Karpas-422 (cell line): ENCODE measurements around the gene LRRC37B. TPM values are rescaled to one million over a fixed set of nuclear protein-coding genes. Genes with fewer than 3 reads are reported as not detected.
"Not testable (repeated sequence)": the region's sequence is repeated elsewhere in the genome, so short reads cannot be mapped to it uniquely, and the experiment has no call there.

Experiments used
- DNase-seq: peaks from one replicate; pipeline ENCODE4 v3.0.0-alpha.2; 2015
- H2AFZ ChIP-seq: fragments of 200-600 bp; sonication (generic); 2 replicates; pipeline ENCODE4 v1.6.1; 2014; ENCODE audit warnings: antibody characterized with exemption, low read length, mixed read lengths
- H3K27ac ChIP-seq: fragments of 200-600 bp; sonication (generic); 2 replicates; pipeline ENCODE4 v1.5.1; 2014; ENCODE audit warnings: mild to moderate bottlenecking, low read length, moderate library complexity
- H3K27me3 ChIP-seq: fragments of 200-600 bp; sonication (generic); 2 replicates; pipeline ENCODE4 v1.6.1; 2014; ENCODE audit warnings: low read length, mixed read lengths
- H3K36me3 ChIP-seq: fragments of 200-600 bp; sonication (generic); 2 replicates; pipeline ENCODE4 v1.6.1; 2014; ENCODE audit warnings: low read length, mixed read lengths; ENCODE audit not compliant: insufficient read depth
- H3K4me1 ChIP-seq: fragments of 200-600 bp; sonication (generic); 2 replicates; pipeline ENCODE4 v1.6.1; 2014; ENCODE audit warnings: mild to moderate bottlenecking, low read length, mixed read lengths
- H3K4me2 ChIP-seq: fragments of 200-600 bp; sonication (generic); 2 replicates; pipeline ENCODE4 v1.6.1; 2014; ENCODE audit warnings: low read length, low read depth, mild to moderate bottlenecking; ENCODE audit not compliant: poor library complexity, severe bottlenecking
- H3K4me3 ChIP-seq: fragments of 200-600 bp; sonication (generic); 2 replicates; pipeline ENCODE4 v1.5.1; 2014; ENCODE audit warnings: mild to moderate bottlenecking, antibody characterized with exemption, low read length, mixed read lengths
- H3K79me2 ChIP-seq: fragments of 200-600 bp; sonication (generic); 2 replicates; pipeline ENCODE4 v1.6.1; 2014; ENCODE audit warnings: mild to moderate bottlenecking, low read length, mixed read lengths
- H3K9ac ChIP-seq: fragments of 200-600 bp; sonication (generic); 2 replicates; pipeline ENCODE4 v1.6.0; 2014; ENCODE audit warnings: low read length
- H3K9me2 ChIP-seq: fragments of 200-600 bp; sonication (generic), shearing (Covaris generic); replicated peaks from 2 replicates; pipeline ENCODE4 v1.6.0; 2014; ENCODE audit warnings: mild to moderate bottlenecking, low read length, moderate library complexity; ENCODE audit not compliant: insufficient read depth
- H3K9me3 ChIP-seq: fragments of 300-700, 200-600 bp; sonication (generic); 2 replicates; pipeline ENCODE4 v1.6.1; 2014; ENCODE audit warnings: low read length, mixed read lengths
- H4K20me1 ChIP-seq: fragments of 200-600 bp; sonication (generic); 2 replicates; pipeline ENCODE4 v1.6.1; 2014; ENCODE audit warnings: mild to moderate bottlenecking, antibody characterized with exemption, low read length, low read depth; ENCODE audit not compliant: insufficient read depth
- total RNA-seq: library from RNA; depleted of rRNA; stranded (reverse); fragments of >200 nt; shearing (Covaris generic); gene quantifications from 2 replicates; pipeline ENCODE4 v1.2.3, GENCODE V29; 2014; ENCODE audit warnings: low replicate concordance

LRRC37B gene
- total RNA-seq, 1 experiment from 2014 or later: 12.5 TPM

DNA sequence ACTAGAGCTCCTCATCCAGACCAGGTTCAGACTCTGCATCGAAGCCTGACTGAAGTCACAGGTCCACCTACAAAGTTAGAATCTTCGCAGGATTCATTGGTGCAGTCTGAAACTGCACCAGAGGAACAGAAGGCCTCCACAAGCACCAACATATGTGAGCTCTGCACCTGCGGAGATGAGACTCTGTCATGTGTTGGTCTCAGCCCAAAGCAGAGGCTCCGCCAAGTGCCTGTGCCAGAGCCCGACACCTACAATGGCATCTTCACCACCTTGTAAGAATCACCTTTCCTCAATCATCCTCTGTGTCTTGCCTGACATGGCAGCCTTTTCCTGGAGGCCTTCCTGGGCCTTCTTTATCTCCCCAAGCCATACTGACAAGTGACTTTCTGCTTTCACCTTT, 15.4 kb downstream of the LRRC37B start:
- not testable (repeated sequence) for H3K4me1 ChIP-seq, H3K36me3 ChIP-seq, H3K27me3 ChIP-seq, H2AFZ ChIP-seq, DNase-seq, H3K27ac ChIP-seq, H3K79me2 ChIP-seq, H3K9ac ChIP-seq, H4K20me1 ChIP-seq, H3K4me2 ChIP-seq, H3K9me2 ChIP-seq, H3K9me3 ChIP-seq, H3K4me3 ChIP-seq

DNA sequence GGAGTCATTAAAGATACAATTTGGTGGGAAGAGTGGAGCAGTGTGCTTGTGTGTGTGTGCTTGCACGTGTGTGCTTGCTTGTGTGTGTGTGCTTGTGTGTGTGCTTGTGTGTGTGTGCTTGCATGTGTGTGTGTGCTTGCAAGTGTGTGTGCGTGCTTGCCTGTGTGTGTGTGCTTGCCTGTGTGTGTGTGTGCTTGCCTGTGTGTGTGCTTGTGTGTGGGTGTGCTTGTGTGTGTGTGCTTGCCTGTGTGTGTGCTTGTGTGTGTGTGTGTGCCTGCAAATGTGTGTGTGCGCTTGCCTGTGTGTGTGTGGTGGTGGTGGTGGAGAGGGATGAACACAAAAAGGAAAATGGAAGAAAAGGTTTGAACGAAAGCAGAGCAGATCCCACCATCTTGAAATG, 20.1 kb downstream of the LRRC37B start:
- not testable (repeated sequence) for H3K27me3 ChIP-seq, H3K79me2 ChIP-seq, H3K27ac ChIP-seq, DNase-seq, H4K20me1 ChIP-seq, H3K36me3 ChIP-seq, H2AFZ ChIP-seq, H3K4me3 ChIP-seq, H3K9ac ChIP-seq, H3K4me2 ChIP-seq, H3K4me1 ChIP-seq, H3K9me2 ChIP-seq, H3K9me3 ChIP-seq

DNA sequence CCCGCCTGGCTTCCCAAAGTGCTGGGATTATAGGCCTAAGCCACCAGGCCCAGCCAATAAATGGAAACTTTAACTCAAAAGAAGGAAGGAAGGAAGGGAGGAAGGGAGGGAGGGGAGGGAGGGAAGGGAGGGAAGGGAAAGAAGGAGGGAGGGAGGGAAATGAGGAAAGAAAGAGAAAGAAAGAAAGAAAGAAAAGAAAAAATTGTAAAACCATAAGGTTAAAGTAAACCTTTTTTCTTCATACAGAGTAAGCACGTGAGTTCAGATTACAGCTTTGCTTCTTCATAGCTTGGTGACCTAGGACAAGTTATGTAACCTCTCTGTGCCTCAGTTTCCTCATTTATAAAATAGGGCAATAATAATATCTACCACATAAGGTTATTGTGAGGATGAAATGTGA, 26.0 kb downstream of the LRRC37B start:
- H3K27ac ChIP-seq: no peak overlapping the region
- H3K27me3 ChIP-seq: no peaks in the 10 kb centered on the region
- H4K20me1 ChIP-seq: no peaks in the 10 kb centered on the region
- H3K36me3 ChIP-seq: no peaks in the 10 kb centered on the region
- H3K9ac ChIP-seq: no peak overlapping the region
- no peak overlapping the region for H2AFZ ChIP-seq
- H3K4me3 ChIP-seq: no peak overlapping the region
- DNase-seq: no peak
- H3K9me3 ChIP-seq: no peaks in the 10 kb centered on the region
- H3K79me2 ChIP-seq: no peaks in the 10 kb centered on the region
- no peaks in the 10 kb centered on the region for H3K9me2 ChIP-seq
- H3K4me2 ChIP-seq: no peak overlapping the region
- H3K4me1 ChIP-seq: no peaks in the 10 kb centered on the region

DNA sequence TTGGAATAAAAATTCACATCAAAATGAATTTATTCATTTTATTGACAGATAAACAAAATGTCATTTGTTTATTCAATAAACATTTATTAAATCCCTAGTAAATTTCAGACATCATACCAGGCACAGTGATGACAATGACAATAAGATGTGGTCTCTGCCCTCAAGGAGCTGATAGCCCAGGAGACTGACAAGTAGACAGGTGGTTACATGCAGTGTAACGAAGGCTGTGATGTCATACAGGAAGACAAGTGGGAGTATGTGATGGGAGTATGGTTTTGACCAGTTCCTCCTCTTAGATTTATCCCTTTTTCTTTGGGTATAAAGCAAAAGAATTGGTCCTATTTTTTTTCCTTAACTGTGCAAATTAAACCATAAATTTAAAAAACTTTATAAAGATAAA, 26.6 kb downstream of the LRRC37B start:
- H3K4me1 ChIP-seq: not testable (repeated sequence)

DNA sequence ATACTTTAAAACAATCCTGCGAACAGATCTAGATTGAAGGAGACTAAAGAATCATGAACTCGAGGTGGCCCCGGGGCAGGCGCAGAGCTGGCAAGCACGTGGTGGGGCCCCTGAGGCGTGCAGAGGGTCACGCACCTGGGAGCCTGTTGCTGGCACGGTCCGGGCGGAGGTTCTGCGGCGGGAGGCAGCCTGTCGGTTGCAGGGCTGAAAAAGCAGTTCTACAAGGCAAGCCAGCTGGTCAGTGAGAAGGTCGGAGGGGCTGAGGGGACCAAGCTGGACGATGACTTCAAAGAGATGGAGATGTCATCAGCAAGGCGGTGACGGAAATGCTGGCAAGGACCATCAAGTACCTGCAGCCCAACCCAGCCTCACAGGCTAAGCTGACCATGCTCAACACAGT, 33.1 kb downstream of the LRRC37B start:
- H3K4me3 ChIP-seq, H3K9ac ChIP-seq: not testable (repeated sequence)

More for the DNA sequence above, 26.6 kb downstream of the LRRC37B start:
- not testable (repeated sequence) for H3K27me3 ChIP-seq, H3K27ac ChIP-seq, DNase-seq, H3K9ac ChIP-seq, H4K20me1 ChIP-seq, H3K9me2 ChIP-seq, H3K4me3 ChIP-seq, H3K4me2 ChIP-seq, H3K36me3 ChIP-seq, H3K79me2 ChIP-seq, H3K9me3 ChIP-seq, H2AFZ ChIP-seq

DNA sequence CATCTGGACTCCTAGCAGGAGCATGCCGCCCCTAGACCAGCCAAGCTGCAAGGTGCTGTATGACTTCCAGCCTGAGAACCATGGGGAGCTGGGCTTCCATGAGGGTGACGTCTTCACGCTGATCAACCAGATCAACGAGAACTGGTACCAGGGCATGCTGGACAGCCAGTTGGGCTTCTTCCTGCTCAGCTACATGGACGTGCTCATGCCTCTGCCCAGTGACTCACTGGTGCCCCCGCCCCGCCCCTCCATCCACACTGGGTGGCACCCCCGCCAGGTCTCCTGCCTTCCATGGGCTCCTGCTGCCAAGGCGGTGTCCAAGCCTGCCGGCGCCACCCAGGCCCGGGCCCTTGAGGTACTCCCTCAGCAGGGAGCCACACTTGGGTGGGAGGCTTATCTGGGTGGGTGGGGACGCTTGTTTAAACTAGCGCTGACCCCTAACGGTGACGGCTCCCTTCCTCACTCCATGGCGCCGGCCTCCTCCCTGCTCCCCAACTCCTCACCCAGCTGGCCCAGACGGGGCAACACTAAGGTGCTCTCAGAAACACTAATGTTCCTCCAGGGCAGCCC, 34.2 kb downstream of the LRRC37B start:
- H3K79me2 ChIP-seq, H3K4me2 ChIP-seq, H4K20me1 ChIP-seq, H2AFZ ChIP-seq, H3K4me1 ChIP-seq, H3K27ac ChIP-seq, H3K9me2 ChIP-seq, H3K9me3 ChIP-seq, DNase-seq, H3K36me3 ChIP-seq, H3K27me3 ChIP-seq, H3K4me3 ChIP-seq, H3K9ac ChIP-seq: not testable (repeated sequence)

More for the DNA sequence above, 33.1 kb downstream of the LRRC37B start:
- not testable (repeated sequence) for H3K4me1 ChIP-seq, H3K27me3 ChIP-seq, H3K4me2 ChIP-seq, H4K20me1 ChIP-seq, H3K9me2 ChIP-seq, H3K36me3 ChIP-seq, H2AFZ ChIP-seq, H3K27ac ChIP-seq, H3K9me3 ChIP-seq, DNase-seq, H3K79me2 ChIP-seq

DNA sequence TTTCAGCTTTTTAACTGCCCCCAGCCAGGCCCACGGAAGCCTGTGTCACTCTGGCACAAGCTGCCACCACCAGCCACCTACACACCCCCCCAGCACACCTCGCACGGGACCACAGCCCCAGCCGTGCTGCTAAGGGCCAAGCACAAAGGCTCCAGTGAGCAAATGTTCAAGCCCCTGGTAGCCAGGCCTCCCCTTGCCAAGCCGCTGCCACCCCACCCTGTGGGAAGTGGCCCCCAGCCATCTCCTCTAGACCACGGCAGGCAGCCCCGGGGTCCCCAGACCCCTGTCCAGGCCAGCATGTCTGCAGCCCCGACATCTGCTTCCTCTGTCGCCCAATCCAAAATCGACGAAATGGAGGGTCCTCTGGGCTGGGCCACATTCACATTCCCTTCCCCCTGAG, 35.1 kb downstream of the LRRC37B start:
- H3K9ac ChIP-seq, H3K4me1 ChIP-seq, H3K79me2 ChIP-seq, H3K9me3 ChIP-seq, DNase-seq, H3K4me3 ChIP-seq, H2AFZ ChIP-seq, H3K27me3 ChIP-seq, H3K9me2 ChIP-seq, H3K27ac ChIP-seq, H4K20me1 ChIP-seq, H3K36me3 ChIP-seq, H3K4me2 ChIP-seq: not testable (repeated sequence)

DNA sequence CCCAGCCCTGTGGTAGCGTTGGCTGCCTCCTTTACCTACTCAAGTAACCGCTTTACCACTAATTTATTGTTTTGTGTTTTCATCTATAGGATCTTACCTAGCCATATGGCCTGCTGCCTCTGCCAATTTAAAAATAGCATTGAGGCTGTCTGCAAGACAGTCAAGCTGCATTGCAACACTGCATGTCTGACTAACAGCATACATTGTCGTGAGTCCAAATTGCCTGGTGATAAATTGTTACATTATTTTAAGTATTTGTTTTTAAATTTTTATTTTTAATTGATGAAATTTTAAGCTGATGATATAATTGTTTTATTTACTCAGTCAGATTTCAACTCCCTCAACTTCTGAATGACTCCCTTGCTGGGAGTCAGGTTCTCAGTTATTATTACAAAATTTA, 38.4 kb downstream of the LRRC37B start:
- not testable (repeated sequence) for H3K36me3 ChIP-seq, H3K27me3 ChIP-seq

DNA sequence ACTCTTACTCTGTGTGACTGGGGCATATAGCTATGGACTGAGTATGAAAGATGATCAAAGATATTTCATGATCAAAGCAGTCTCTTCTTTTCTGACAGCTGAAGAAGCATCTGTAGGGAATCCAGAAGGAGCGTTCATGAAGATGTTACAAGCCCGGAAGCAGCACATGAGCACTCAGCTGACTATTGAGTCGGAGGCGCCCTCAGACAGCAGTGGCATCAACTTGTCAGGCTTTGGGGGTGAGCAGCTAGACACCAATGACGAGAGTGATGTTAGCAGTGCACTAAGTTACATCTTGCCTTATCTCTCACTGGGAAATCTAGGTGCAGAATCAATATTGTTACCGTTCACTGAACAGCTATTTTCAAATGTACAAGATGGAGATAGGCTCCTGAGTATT, 40.5 kb downstream of the LRRC37B start:
- H3K9me2 ChIP-seq, H2AFZ ChIP-seq, DNase-seq, H3K79me2 ChIP-seq, H3K27ac ChIP-seq, H4K20me1 ChIP-seq, H3K9ac ChIP-seq, H3K4me3 ChIP-seq, H3K4me1 ChIP-seq, H3K4me2 ChIP-seq, H3K36me3 ChIP-seq, H3K9me3 ChIP-seq, H3K27me3 ChIP-seq: not testable (repeated sequence)

More for the DNA sequence above, 38.4 kb downstream of the LRRC37B start:
- H2AFZ ChIP-seq, H4K20me1 ChIP-seq, H3K79me2 ChIP-seq, H3K9me3 ChIP-seq, H3K4me3 ChIP-seq, H3K27ac ChIP-seq, H3K4me2 ChIP-seq, H3K9me2 ChIP-seq, DNase-seq, H3K9ac ChIP-seq, H3K4me1 ChIP-seq: not testable (repeated sequence)
